ENCODE results near the gene ITPK1.

DNA sequence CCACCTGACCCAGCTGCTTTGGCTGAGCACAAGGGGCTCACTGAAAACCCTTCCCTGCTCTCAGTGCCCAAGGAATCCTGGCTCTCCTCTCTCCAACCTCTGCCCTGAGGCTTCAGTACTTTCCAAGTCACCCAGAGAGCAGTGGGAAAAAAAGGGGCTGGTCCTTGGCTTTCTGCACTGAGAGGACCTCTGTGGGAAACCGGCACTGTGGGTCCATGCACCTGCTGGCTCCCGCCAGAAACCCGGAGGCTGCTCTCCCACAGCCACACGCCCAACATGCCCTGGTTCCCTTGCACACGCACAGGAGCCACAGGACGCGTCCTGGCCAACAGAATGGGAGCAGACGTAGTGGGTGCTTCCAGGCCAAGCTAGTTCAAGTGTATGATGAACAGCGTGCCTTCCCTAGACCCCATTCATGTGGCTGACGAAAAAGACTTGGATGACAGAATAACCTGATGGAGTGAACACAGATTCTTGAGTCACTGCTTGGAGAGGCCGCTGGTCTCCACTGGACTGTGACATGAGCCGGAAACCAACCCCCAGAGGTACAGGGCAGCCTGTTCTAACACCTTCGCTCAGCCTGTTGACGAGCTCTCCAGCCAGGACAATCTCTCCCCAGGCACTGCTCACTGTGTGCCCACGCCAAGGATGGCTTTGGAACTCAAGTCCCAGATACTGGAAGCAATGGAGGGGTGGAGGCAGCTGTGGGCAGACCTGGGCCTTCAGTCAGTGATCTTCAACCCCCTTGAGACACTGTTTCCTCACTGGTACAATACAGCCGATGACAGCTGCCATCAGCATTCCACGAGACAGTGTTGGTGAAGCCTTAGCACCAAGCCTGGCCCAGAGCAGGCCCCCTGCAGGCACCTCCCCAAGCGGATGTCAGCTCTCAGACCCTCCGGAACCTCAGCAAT lies 87.7 kb downstream of the ITPK1 start:
- TF ChIP-seq, protein P1, sequence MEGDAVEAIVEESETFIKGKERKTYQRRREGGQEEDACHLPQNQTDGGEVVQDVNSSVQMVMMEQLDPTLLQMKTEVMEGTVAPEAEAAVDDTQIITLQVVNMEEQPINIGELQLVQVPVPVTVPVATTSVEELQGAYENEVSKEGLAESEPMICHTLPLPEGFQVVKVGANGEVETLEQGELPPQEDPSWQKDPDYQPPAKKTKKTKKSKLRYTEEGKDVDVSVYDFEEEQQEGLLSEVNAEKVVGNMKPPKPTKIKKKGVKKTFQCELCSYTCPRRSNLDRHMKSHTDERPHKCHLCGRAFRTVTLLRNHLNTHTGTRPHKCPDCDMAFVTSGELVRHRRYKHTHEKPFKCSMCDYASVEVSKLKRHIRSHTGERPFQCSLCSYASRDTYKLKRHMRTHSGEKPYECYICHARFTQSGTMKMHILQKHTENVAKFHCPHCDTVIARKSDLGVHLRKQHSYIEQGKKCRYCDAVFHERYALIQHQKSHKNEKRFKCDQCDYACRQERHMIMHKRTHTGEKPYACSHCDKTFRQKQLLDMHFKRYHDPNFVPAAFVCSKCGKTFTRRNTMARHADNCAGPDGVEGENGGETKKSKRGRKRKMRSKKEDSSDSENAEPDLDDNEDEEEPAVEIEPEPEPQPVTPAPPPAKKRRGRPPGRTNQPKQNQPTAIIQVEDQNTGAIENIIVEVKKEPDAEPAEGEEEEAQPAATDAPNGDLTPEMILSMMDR (conservative IDR thresholded peaks at IDR 0.05; ENCODE audit: low read depth in 2 of 2) = no peak
- TF ChIP-seq EZH2 (IDR thresholded peaks at IDR 0.05; ENCODE audit: low read depth, unreplicated experiment) = no peak
- TF ChIP-seq EZH2phosphoT487 (IDR thresholded peaks at IDR 0.05; ENCODE audit: unreplicated experiment) = no peak
- TF ChIP-seq POLR2AphosphoS5 (IDR thresholded peaks at IDR 0.05; ENCODE audit: low read depth) = no peak
- TF ChIP-seq ZNF331 (CRISPR knock-in tag; IDR thresholded peaks at IDR 0.05; ENCODE audit: low read depth) = no peak
- no peak for TF ChIP-seq CREB1 (CRISPR knock-in tag; IDR thresholded peaks at IDR 0.05; ENCODE audit: low read depth)
- TF ChIP-seq JUNB (IDR thresholded peaks at IDR 0.05; ENCODE audit: unreplicated experiment) = no peak

Measured in GM23338 (cell line).